ENCODE measurements around the gene KLHL28. TPM values are rescaled to one million over a fixed set of nuclear protein-coding genes. Genes with fewer than 3 reads are reported as not detected.

KLHL28 gene
- total RNA-seq, 2 donors from 2014 or later: 6.4 to 8.5 TPM

DNA sequence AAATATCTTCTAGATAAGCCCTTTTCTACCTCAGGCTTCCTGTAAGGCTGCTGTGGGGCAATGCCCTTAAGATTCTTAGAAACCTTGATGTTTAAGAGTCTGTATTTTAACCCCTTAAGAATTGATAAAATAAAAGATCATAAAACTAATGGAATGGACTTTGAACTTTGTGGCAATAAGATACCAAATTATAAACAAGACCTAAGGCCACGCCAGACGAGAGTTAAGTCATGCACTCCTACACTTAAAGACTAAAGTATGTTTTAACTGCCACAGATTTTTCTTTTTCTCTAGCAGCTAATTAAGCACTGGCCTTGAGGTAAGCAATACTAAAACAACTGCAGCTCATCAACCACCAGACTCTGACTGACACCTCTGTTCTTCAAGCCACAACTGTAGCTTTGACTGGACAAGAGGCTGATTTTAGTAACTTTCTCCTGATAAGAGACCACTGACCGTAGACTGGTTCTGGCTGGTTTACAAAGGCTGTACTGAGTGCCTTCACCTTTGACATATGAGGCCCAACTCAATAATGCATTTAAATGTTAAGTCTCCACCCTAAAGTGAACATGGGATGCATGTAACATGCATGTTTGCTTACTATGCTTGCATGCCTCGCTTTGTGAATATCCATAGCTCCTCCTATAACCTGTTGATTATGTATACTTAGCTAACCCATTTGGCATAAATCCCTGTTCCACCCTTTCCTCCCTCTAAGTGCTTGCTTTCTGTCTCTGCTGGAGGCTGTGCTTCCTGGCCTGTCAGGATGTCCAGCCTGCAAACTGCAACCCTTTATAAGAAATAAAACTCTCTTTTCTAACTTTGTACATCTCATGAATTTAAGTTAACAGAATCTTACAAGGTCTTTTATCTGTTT is 71.9 kb downstream of the KLHL28 start:
- no peaks in the 10 kb centered on the region for H3K4me1 ChIP-seq
- no peak for DNase-seq (ENCODE audit: low spot score)
- no peaks in the 10 kb centered on the region for H3K36me3 ChIP-seq
- no peaks in the 10 kb centered on the region for H3K27me3 ChIP-seq
- TF ChIP-seq, protein P1, sequence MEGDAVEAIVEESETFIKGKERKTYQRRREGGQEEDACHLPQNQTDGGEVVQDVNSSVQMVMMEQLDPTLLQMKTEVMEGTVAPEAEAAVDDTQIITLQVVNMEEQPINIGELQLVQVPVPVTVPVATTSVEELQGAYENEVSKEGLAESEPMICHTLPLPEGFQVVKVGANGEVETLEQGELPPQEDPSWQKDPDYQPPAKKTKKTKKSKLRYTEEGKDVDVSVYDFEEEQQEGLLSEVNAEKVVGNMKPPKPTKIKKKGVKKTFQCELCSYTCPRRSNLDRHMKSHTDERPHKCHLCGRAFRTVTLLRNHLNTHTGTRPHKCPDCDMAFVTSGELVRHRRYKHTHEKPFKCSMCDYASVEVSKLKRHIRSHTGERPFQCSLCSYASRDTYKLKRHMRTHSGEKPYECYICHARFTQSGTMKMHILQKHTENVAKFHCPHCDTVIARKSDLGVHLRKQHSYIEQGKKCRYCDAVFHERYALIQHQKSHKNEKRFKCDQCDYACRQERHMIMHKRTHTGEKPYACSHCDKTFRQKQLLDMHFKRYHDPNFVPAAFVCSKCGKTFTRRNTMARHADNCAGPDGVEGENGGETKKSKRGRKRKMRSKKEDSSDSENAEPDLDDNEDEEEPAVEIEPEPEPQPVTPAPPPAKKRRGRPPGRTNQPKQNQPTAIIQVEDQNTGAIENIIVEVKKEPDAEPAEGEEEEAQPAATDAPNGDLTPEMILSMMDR (IDR thresholded peaks at IDR 0.05): no peak
- no peaks in the 10 kb centered on the region for H3K9me3 ChIP-seq
- no peak overlapping the region for H3K4me3 ChIP-seq
- no peak overlapping the region for H3K27ac ChIP-seq

DNA sequence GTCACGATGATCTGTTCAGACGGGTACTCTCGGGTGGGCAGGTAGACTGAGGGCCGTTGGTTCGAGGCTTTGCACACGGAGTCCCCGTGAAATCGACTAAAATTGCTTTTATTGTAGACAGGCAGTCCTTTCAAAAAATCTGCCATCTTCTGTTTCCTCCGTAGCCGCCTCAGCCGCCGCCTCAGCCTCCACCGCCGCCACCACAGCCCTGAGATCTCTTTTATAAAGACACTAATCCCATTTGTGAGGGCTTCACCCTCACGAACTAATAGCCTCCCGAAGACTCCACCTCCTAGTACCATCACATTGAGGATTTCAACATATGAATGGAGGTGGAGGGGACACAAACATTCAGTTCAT is 74.2 kb downstream of the KLHL28 start:
- Histone ChIP-seq H3K4me3 (no peak overlapping the region), H3K27ac (no peak overlapping the region), H3K27me3 (no peaks in the 10 kb centered on the region), H3K4me1 (no peaks in the 10 kb centered on the region), H3K36me3 (no peaks in the 10 kb centered on the region), H3K9me3 (peaks cover 0 to under 1% of the 10 kb centered on the region in 2 donors)
- TF ChIP-seq, protein P1 (IDR thresholded peaks at IDR 0.05): no peak
- DNase-seq (ENCODE audit: low spot score): no peak

DNA sequence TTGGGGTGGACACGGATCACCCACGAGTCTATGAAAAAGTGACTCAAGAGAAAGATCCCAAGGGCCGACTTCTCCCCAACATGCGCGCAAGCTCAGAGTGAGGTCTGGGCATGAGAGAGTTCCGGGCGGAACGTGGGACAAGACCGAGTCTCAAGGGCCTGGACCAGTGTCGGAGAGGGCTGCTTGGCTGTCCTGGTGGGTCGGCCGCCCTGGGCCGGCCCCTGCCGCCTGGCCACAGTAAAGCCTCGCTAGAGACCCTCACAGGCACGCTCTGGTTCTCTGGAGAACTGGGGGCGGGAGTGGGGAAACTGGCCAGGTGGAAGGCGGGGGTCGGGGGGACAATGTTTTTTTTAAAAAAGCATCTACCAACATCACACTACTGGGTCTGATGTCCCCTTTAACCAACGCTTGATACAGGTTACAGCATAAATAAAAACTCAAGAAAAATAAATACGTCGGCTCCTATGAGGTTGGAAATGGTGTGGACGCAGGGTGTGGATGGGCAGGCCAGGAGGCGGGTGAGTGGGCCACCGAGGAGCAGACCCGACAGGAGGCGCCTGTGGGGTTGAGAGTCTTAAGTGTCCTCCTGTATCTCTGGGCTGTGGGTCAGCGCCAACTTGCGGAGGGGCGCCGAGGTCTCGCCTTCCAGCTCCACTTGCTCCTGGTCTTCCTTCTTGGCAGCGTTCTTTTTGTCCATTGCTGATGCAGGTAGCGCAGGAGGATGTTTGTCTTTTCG is 74.7 kb downstream of the KLHL28 start:
- TF ChIP-seq, protein P1 (IDR thresholded peaks at IDR 0.05): no peak

DNA sequence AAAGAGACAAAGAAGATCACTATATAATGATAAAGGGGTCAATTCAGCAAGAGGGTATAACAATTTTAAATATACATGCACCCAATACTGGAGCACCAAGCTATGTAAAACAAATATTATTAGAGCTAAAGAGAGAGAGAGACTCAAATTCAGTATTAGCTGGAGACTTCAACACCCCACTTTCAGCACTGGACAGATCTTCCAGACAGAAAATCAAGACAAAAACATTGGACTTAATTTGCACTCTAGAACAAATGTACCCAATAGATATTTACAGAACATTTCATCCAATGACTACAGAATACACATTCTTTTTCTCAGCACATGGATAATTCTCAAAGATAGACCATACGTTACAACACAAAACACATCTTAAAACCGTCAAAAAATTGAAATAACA is 81.0 kb downstream of the KLHL28 start:
- no peak for DNase-seq (ENCODE audit: low spot score)
- H3K4me3 ChIP-seq: no peak overlapping the region
- H3K36me3 ChIP-seq: no peaks in the 10 kb centered on the region
- no peaks in the 10 kb centered on the region for H3K27me3 ChIP-seq
- TF ChIP-seq, protein P1 (IDR thresholded peaks at IDR 0.05): no peak
- H3K4me1 ChIP-seq: no peaks in the 10 kb centered on the region
- H3K9me3 ChIP-seq: peaks cover 0 to 13% of the 10 kb centered on the region in 2 donors
- no peak overlapping the region for H3K27ac ChIP-seq

More for the DNA sequence above, 74.7 kb downstream of the KLHL28 start:
- Histone ChIP-seq H3K27me3 (no peaks in the 10 kb centered on the region), H3K27ac (no peak overlapping the region), H3K4me3 (no peak overlapping the region), H3K4me1 (no peaks in the 10 kb centered on the region), H3K36me3 (no peaks in the 10 kb centered on the region), H3K9me3 (peaks cover 0 to 5% of the 10 kb centered on the region in 2 donors)
- DNase-seq (ENCODE audit: low spot score): no peak

Other genes starting within 250 kb of the KLHL28 start
- gene TOGARAM1, start 243 bp upstream of the KLHL28 start, total RNA-seq: 10 to 100 TPM; 15.1 to 24.7 TPM
- gene PRPF39, start 122.2 kb upstream of the KLHL28 start, total RNA-seq: 1 to 10 TPM; 7.8 to 8.0 TPM
- 10 to 100 TPM; 45.5 to 72.3 TPM for gene FKBP3, start 172.5 kb upstream of the KLHL28 start, total RNA-seq
- gene FANCM, start 174.0 kb upstream of the KLHL28 start, total RNA-seq: 1 to 10 TPM; 1.9 to 3.9 TPM